HG02885 (cell line): ENCODE data around the gene ZSCAN21.

ENCODE experiments used
- ATAC-seq: cut with Tn5 transposase; IDR thresholded peaks from one replicate; pipeline ENCODE4 v1.9.1; 2021; ENCODE audit warnings: mild to moderate bottlenecking; ENCODE audit not compliant: unreplicated experiment, poor library complexity

ZSCAN21 gene

GRCh38 chr7:100071018-100071723 is 21.6 kb downstream of the ZSCAN21 start:
- ATAC-seq = no peak

- no peak for ATAC-seq
Observed at GRCh38 chr7:100072462-100072861, 22.9 kb downstream of the ZSCAN21 start.

- no peak for ATAC-seq
Observed at GRCh38 chr7:100074841-100075240, 25.3 kb downstream of the ZSCAN21 start.

- ATAC-seq = no peak
Observed at GRCh38 chr7:100075418-100075817, 25.8 kb downstream of the ZSCAN21 start.

- no peak for ATAC-seq
Observed at GRCh38 chr7:100077205-100077604, 27.6 kb downstream of the ZSCAN21 start.

- ATAC-seq = no peak
Observed at GRCh38 chr7:100079024-100079560, 29.5 kb downstream of the ZSCAN21 start.

- no peak for ATAC-seq
Observed at GRCh38 chr7:100080907-100081534, 31.4 kb downstream of the ZSCAN21 start.

GRCh38 chr7:100081535-100082102 is 32.0 kb downstream of the ZSCAN21 start, which contains the start of gene ZNF3:
Gene ZNF3, minus strand, starts transcription at chr7:100081723. Its CDS starts 4,366 bp downstream, at chr7:100077357.
- ATAC-seq = peak; percentile 89

GRCh38 chr7:100082978-100083377 is 33.4 kb downstream of the ZSCAN21 start:
- ATAC-seq = no peak

- ATAC-seq = no peak
Observed at GRCh38 chr7:100085515-100085914, 35.9 kb downstream of the ZSCAN21 start.

- no peak for ATAC-seq
Observed at GRCh38 chr7:100087055-100087750, 37.6 kb downstream of the ZSCAN21 start.

GRCh38 chr7:100088095-100088620 is 38.6 kb downstream of the ZSCAN21 start:
- peak; percentile 17 for ATAC-seq

- ATAC-seq = peak; percentile 76
Observed at GRCh38 chr7:100088621-100089457, 39.3 kb downstream of the ZSCAN21 start, which contains the start of gene COPS6. Gene COPS6, plus strand, starts transcription at chr7:100088969. Its CDS starts 22 bp downstream, at chr7:100088991.

GRCh38 chr7:100089458-100090196 is 40.1 kb downstream of the ZSCAN21 start:
- no peak for ATAC-seq

- ATAC-seq = no peak
Observed at GRCh38 chr7:100090527-100091410, 41.2 kb downstream of the ZSCAN21 start.

- ATAC-seq = no peak
Observed at GRCh38 chr7:100091411-100092181, 42.0 kb downstream of the ZSCAN21 start.

- ATAC-seq = no peak
Observed at GRCh38 chr7:100093054-100093453, 43.5 kb downstream of the ZSCAN21 start.
